Endothelial cell (in vitro differentiated cells): Measurements from ENCODE around the gene AVEN. TPM values are rescaled to one million over a fixed set of nuclear protein-coding genes. Genes with fewer than 3 reads are reported as not detected.
"Not testable (repeated sequence)": the region's sequence is repeated elsewhere in the genome, so short reads cannot be mapped to it uniquely, and the experiment has no call there.

ENCODE experiments used
- DNase-seq: peaks from one replicate; pipeline ENCODE4 v3.0.0; 2021; ENCODE audit warnings: low spot score
- H3K27ac Mint-ChIP-seq: one replicate; pipeline ENCODE4 v1.8.0; 2021; ENCODE audit warnings: mixed read lengths, inconsistent platforms; ENCODE audit not compliant: unreplicated experiment
- H3K27me3 Mint-ChIP-seq: one replicate; pipeline ENCODE4 v1.8.0; 2021; ENCODE audit warnings: mild to moderate bottlenecking, moderate library complexity, mixed read lengths, inconsistent platforms; ENCODE audit not compliant: unreplicated experiment
- H3K36me3 Mint-ChIP-seq: one replicate; pipeline ENCODE4 v1.8.0; 2021; ENCODE audit warnings: mild to moderate bottlenecking, low read depth, mixed read lengths, inconsistent platforms; ENCODE audit not compliant: unreplicated experiment
- H3K4me1 Mint-ChIP-seq: one replicate; pipeline ENCODE4 v1.8.0; 2021; ENCODE audit warnings: mild to moderate bottlenecking, mixed read lengths, inconsistent platforms; ENCODE audit not compliant: unreplicated experiment
- H3K4me3 Mint-ChIP-seq: one replicate; pipeline ENCODE4 v1.8.0; 2021; ENCODE audit warnings: mild to moderate bottlenecking, mixed read lengths, inconsistent platforms; ENCODE audit not compliant: unreplicated experiment
- H3K9me3 Mint-ChIP-seq: one replicate; pipeline ENCODE4 v1.8.0; 2021; ENCODE audit warnings: mixed read lengths, inconsistent platforms; ENCODE audit not compliant: unreplicated experiment
- CTCF ChIP-seq: fragments of 200-600 bp; sonication (generic); IDR thresholded peaks from one replicate; pipeline ENCODE4 v1.5.0; 2021; ENCODE audit warnings: antibody characterized with exemption; ENCODE audit not compliant: unreplicated experiment
- total RNA-seq: library from RNA; stranded (reverse); fragmentation: NEBNext Ultra II Directional; extraction: Animal tissue kit (Norgen Biotek cat#: 25700); gene quantifications from one replicate; pipeline ENCODE4 v1.2.1, GENCODE V29; 2021; ENCODE audit not compliant: unreplicated experiment

The AVEN gene
- total RNA-seq, 1 donor from 2014 or later: 14.8 TPM

- Mint-ChIP-seq H3K36me3 (no peaks in the 10 kb centered on the region), H3K4me1 (no peaks in the 10 kb centered on the region), H3K9me3 (no peaks in the 10 kb centered on the region), H3K27me3 (peaks cover 4% of the 10 kb centered on the region), H3K4me3 (no peak overlapping the region), H3K27ac (no peak overlapping the region)
- no peak for TF ChIP-seq CTCF
- DNase-seq: no peak
These were observed 15.1 kb downstream of the AVEN start for GRCh38 chr15:34023907-34024306.

- DNase-seq: no peak
- H3K9me3 Mint-ChIP-seq: no peaks in the 10 kb centered on the region
- TF ChIP-seq CTCF: no peak
- H3K27ac Mint-ChIP-seq: no peak overlapping the region
- H3K27me3 Mint-ChIP-seq: peaks cover 6% of the 10 kb centered on the region
- H3K4me1 Mint-ChIP-seq: no peaks in the 10 kb centered on the region
- H3K4me3 Mint-ChIP-seq: no peak overlapping the region
- H3K36me3 Mint-ChIP-seq: no peaks in the 10 kb centered on the region
These were observed 19.5 kb downstream of the AVEN start for GRCh38 chr15:34019369-34019990.

- not testable (repeated sequence) for H3K27me3 Mint-ChIP-seq, H3K9me3 Mint-ChIP-seq, DNase-seq, H3K36me3 Mint-ChIP-seq, H3K4me1 Mint-ChIP-seq, H3K4me3 Mint-ChIP-seq, H3K27ac Mint-ChIP-seq
These were observed 20.3 kb downstream of the AVEN start for GRCh38 chr15:34018738-34019137.

GRCh38 chr15:34018021-34018645 is 20.9 kb downstream of the AVEN start:
- H3K4me3 Mint-ChIP-seq: no peak overlapping the region
- DNase-seq: no peak
- no peaks in the 10 kb centered on the region for H3K4me1 Mint-ChIP-seq
- no peak for TF ChIP-seq CTCF
- H3K36me3 Mint-ChIP-seq: no peaks in the 10 kb centered on the region
- H3K27me3 Mint-ChIP-seq: peaks cover 6% of the 10 kb centered on the region
- no peak overlapping the region for H3K27ac Mint-ChIP-seq
- H3K9me3 Mint-ChIP-seq: no peaks in the 10 kb centered on the region

GRCh38 chr15:34014556-34014955 is 24.4 kb downstream of the AVEN start:
- Mint-ChIP-seq H3K36me3 (no peaks in the 10 kb centered on the region), H3K27ac (no peak overlapping the region), H3K27me3 (peaks cover 2% of the 10 kb centered on the region), H3K4me1 (no peaks in the 10 kb centered on the region), H3K9me3 (no peaks in the 10 kb centered on the region), H3K4me3 (no peak overlapping the region)
- no peak for TF ChIP-seq CTCF
- no peak for DNase-seq
